SK-N-MC (cell line): ENCODE results near the gene TRPC4AP.

Source experiments
- EZH2 ChIP-seq: fragments of 200-600 bp; sonication (generic); IDR thresholded peaks from one replicate; pipeline ENCODE4 v1.6.1; 2017; ENCODE audit warnings: antibody characterized with exemption
- FOXP2 ChIP-seq: optimal IDR thresholded peaks from 2 replicates; pipeline ENCODE3; 2011; ENCODE audit warnings: mild to moderate bottlenecking, moderate library complexity; ENCODE audit not compliant: insufficient read depth; ENCODE audit errors: extremely low read length, control extremely low read depth
- POLR2AphosphoS5 ChIP-seq: IDR thresholded peaks from 2 replicates; pipeline ENCODE4 v1.6.1; 2012; ENCODE audit warnings: mild to moderate bottlenecking, low read depth, low read length, borderline replicate concordance

DNA sequence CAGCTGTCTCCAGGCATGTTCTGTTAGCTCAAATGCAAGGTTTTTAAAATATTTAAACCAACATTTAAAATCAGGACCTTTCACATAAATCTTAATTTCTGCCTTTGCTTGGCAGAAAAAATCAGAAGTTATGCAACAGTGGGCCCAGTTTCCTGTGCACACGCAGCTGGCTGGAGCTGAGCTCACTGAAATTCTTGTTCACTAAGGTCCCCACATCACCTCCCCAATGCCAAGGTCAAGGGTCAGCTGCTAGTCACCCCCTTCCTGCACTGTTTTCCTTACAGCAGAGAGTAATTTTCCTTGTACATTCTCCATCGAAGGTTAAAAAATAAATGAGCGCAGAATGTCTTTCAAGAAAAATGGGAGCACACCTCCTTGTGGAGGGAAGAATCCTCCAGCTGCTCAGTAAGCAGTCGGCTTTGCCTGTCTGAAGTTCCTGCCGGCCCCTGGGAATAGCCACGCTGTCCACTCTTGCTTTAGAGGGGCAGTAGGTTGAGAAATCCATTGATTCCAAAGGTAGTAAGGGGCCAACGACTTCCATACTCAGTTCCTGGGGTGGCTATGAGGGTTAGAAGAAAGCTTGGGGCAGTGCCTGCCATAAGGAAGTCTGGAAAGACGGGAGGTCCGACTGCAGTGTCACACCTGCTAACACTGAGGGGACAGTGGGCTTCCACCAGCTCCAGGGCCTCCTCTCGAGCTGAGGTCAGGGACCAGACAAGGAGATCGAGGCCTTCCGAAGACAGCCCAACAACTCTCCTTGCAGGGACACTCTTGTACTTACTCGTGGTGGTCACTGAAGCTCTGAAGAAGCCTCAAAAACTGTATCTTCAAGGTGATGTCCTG, 80.2 kb downstream of the TRPC4AP start:
- TF ChIP-seq EZH2, result no peak
- TF ChIP-seq POLR2AphosphoS5, result no peak
- TF ChIP-seq FOXP2, result peak; percentile 77
